ENCODE measurements around the gene EP400. TPM values are rescaled to one million over a fixed set of nuclear protein-coding genes. Genes with fewer than 3 reads are reported as not detected.

EP400 gene
- total and polyA plus RNA-seq, 9 of the 15 experiments (the other 6 are each of a cell fraction or from before 2014, with no cell fraction given): 4.5 to 58.0 (median 7.0) TPM

- no peaks in the 10 kb centered on the region for H4K20me1 ChIP-seq (replicated peaks; ENCODE audit: control insufficient read depth, insufficient read depth, low read length)
- H3K4me3 ChIP-seq: no peak overlapping the region
- CTCF ChIA-PET (ENCODE audit: low intra/inter-chr PET ratio): no interaction called here
- H3K9me3 ChIP-seq (replicated peaks; ENCODE audit: control insufficient read depth, insufficient read depth, low read depth, low read length): no peaks in the 10 kb centered on the region
- POLR2A ChIA-PET: no interaction called here
- no peak for TF ChIP-seq PCBP2 (IDR thresholded peaks at IDR 0.05; ENCODE audit: low read depth, low read length, poor library complexity, severe bottlenecking)
- in situ Hi-C loops (cut with MboI) (no loop called here), intact Hi-C loops (cut with micrococcal nuclease) (no loop called here)
- no peak overlapping the region for H3K27ac ChIP-seq (ENCODE audit: extremely low read depth, low read depth, low read length)
- BruUV-seq (replicated peaks): no TSS peak
- H3K9me1 ChIP-seq (ENCODE audit: control insufficient read depth, insufficient read depth, low read length): no peaks in the 10 kb centered on the region
- no peaks in the 10 kb centered on the region for H3K4me1 ChIP-seq (replicated peaks in 1 of 2; ENCODE audit: control insufficient read depth in 2 of 2, insufficient read depth in 2 of 2, low read length in 2 of 2)
- no peak overlapping the region for H3K4me2 ChIP-seq (ENCODE audit: insufficient read depth, low read length)
- no peak overlapping the region for H2AFZ ChIP-seq (ENCODE audit: low read depth, low read length)
- no peak for DNase-seq (ENCODE audit: extremely low read depth in 1 of 4, low spot score in 3 of 4)
- WGBS (ENCODE audit: insufficient coverage, low coverage, missing lambda C conversion rate): 96% methylated on average over 4 of the region's 4 CpGs
- no peaks in the 10 kb centered on the region; the same call in 2 of the 3 replicates for H3K79me2 ChIP-seq (ENCODE audit: control insufficient read depth, insufficient read depth, low read length)
- FAIRE-seq: no peak
- H3K9ac ChIP-seq (ENCODE audit: insufficient read depth in 1 of 2, low read depth in 2 of 2, low read length in 2 of 2): no peak overlapping the region
- ATAC-seq: no peak
- H3K27me3 ChIP-seq (ENCODE audit: control insufficient read depth in 2 of 2, insufficient read depth in 2 of 2, low read length in 2 of 2): no peaks in the 10 kb centered on the region
- peaks cover 77% of the 10 kb centered on the region for H3K36me3 ChIP-seq (ENCODE audit: control insufficient read depth, insufficient read depth, low read length)
These were observed 44.8 kb downstream of the EP400 start for GRCh38 chr12:131994589-131994988.

GRCh38 chr12:132000286-132000872 lies 50.6 kb downstream of the EP400 start:
- FAIRE-seq (no peak), DNase-seq (ENCODE audit: extremely low read depth in 1 of 4, low spot score in 3 of 4) (no peak), ATAC-seq (no peak)
- no TSS peak for BruUV-seq (replicated peaks)
- Histone ChIP-seq H3K4me3 (no peak overlapping the region), H3K4me1 (replicated peaks in 1 of 2; ENCODE audit: control insufficient read depth in 2 of 2, insufficient read depth in 2 of 2, low read length in 2 of 2) (peaks cover 2 to 4% of the 10 kb centered on the region in 2 experiments; a peak in 2 of 5 replicates), H3K9me1 (ENCODE audit: control insufficient read depth, insufficient read depth, low read length) (no peaks in the 10 kb centered on the region), H4K20me1 (replicated peaks; ENCODE audit: control insufficient read depth, insufficient read depth, low read length) (no peaks in the 10 kb centered on the region), H3K27me3 (ENCODE audit: control insufficient read depth in 2 of 2, insufficient read depth in 2 of 2, low read length in 2 of 2) (no peaks in the 10 kb centered on the region), H3K9ac (ENCODE audit: insufficient read depth in 1 of 2, low read depth in 2 of 2, low read length in 2 of 2) (no peak overlapping the region), H3K36me3 (ENCODE audit: control insufficient read depth, insufficient read depth, low read length) (peaks cover 55% of the 10 kb centered on the region), H3K9me3 (replicated peaks; ENCODE audit: control insufficient read depth, insufficient read depth, low read depth, low read length) (no peaks in the 10 kb centered on the region), H2AFZ (ENCODE audit: low read depth, low read length) (no peak overlapping the region), H3K4me2 (ENCODE audit: insufficient read depth, low read length) (no peak overlapping the region), H3K79me2 (ENCODE audit: control insufficient read depth, insufficient read depth, low read length) (peaks cover 8% of the 10 kb centered on the region; the same call in 2 of the 3 replicates), H3K27ac (ENCODE audit: extremely low read depth, low read depth, low read length) (peak overlapping the region; percentile 24; the same call in 1 of the 3 replicates)
- in situ Hi-C loops (cut with MboI): no loop called here
- intact Hi-C loops (cut with micrococcal nuclease): loop anchor here (2.0 to 5.0 kb wide), 3 partner anchors 50 to 163 kb away; no protein-coding TSS in a partner anchor
- TF ChIP-seq, protein P1, sequence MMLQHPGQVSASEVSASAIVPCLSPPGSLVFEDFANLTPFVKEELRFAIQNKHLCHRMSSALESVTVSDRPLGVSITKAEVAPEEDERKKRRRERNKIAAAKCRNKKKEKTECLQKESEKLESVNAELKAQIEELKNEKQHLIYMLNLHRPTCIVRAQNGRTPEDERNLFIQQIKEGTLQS (IDR thresholded peaks at IDR 0.05): peak; percentile 50
- TF ChIP-seq, protein P1 (CRISPR knock-in tag; conservative IDR thresholded peaks at IDR 0.05): no peak
- no peak for TF ChIP-seq ZNF764 (CRISPR knock-in tag; IDR thresholded peaks at IDR 0.05; ENCODE audit: low read depth)
- TF ChIP-seq CEBPB (tag; IDR thresholded peaks at IDR 0.05): peak; percentile 40; the same call in 1 of the 2 replicates
- POLR2A ChIA-PET: interaction anchor here (1.3 kb wide), 1 partner anchor 16 kb away, joined by 3 read pairs; no protein-coding TSS in a partner anchor
- 94% methylated on average over 1 of the region's 1 CpG for WGBS (ENCODE audit: insufficient coverage, low coverage, missing lambda C conversion rate)
- CTCF ChIA-PET (ENCODE audit: low intra/inter-chr PET ratio): interaction anchor here (0.7 kb wide), 1 partner anchor 164 kb away, joined by 3 read pairs; no protein-coding TSS in a partner anchor
